T-helper 17 cell (primary cell): Measurements from ENCODE around the gene PKHD1. TPM values are rescaled to one million over a fixed set of nuclear protein-coding genes. Genes with fewer than 3 reads are reported as not detected.
"Not testable (repeated sequence)": the region's sequence is repeated elsewhere in the genome, so short reads cannot be mapped to it uniquely, and the experiment has no call there.

ENCODE experiments used
- ATAC-seq: fragments of 150-1000 bp; cut with Tn5 transposase; 2 replicates; pipeline ENCODE4 v1.10.0; 2021; ENCODE audit warnings: mild to moderate bottlenecking, moderate library complexity
- DNase-seq, 3 donors: peaks; one replicate each; pipeline versions ENCODE4 v3.0.0 to v3.0.0-alpha.2; 2020 to 2021
- H3K9me3 ChIP-seq: one replicate; pipeline ENCODE4 v1.7.0; 2013; ENCODE audit warnings: low read length, mild to moderate bottlenecking; ENCODE audit not compliant: control insufficient read depth, poor library complexity, severe bottlenecking
- H3K27ac Mint-ChIP-seq: one replicate; pipeline ENCODE4 v1.8.0; 2022; ENCODE audit warnings: mild to moderate bottlenecking, moderate library complexity, mixed read lengths
- H3K27me3 Mint-ChIP-seq: one replicate; pipeline ENCODE4 v1.8.0; 2022; ENCODE audit warnings: mixed read lengths
- H3K36me3 Mint-ChIP-seq: one replicate; pipeline ENCODE4 v1.8.0; 2022; ENCODE audit warnings: low read depth, mixed read lengths
- H3K4me1 Mint-ChIP-seq: one replicate; pipeline ENCODE4 v1.8.0; 2022; ENCODE audit warnings: mild to moderate bottlenecking, mixed read lengths
- H3K4me3 Mint-ChIP-seq: one replicate; pipeline ENCODE4 v1.8.0; 2022; ENCODE audit warnings: mild to moderate bottlenecking, moderate library complexity, mixed read lengths
- total RNA-seq, 4 donors: library from RNA in 2 of 4; stranded (reverse) in 2 of 4; gene quantifications; one replicate each; pipeline ENCODE4 v1.2.3 and lab custom pipeline; 2022 to 2026

The PKHD1 gene
- total RNA-seq, 2 donors from 2014 or later, result 0.02 TPM; not detected in 1

DNA sequence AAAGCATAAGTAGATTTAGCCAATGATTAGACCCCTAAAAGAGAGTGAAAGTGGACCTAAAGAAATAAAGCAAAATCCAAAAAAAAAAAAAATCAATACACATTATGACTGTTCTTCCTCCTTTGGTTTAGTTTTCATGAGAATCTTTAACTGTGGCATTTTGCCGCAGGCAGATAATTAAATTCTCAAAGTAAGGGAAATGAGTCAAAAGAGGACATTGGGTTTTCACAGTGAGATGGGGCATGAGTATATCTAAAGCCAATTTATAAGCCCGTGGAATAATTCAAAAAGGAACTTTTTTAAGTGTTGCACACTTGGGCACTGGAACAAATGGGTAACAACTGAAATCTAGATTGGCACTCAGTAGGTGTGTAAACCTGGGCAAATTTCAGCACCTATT, 230.3 kb downstream of the PKHD1 start:
- H3K9me3 ChIP-seq, result no peaks in the 10 kb centered on the region
- DNase-seq, result no peak
- Mint-ChIP-seq H3K4me3 (no peak overlapping the region), H3K27me3 (peaks cover 45% of the 10 kb centered on the region), H3K27ac (no peak overlapping the region), H3K36me3 (peaks cover 2% of the 10 kb centered on the region), H3K4me1 (peaks cover 5% of the 10 kb centered on the region)
- ATAC-seq, result no peak

- peaks cover 2% of the 10 kb centered on the region for H3K36me3 Mint-ChIP-seq
- H3K4me1 Mint-ChIP-seq, result peaks cover 5% of the 10 kb centered on the region
Observed at GRCh38 chr6:51856508-51856907, 230.9 kb downstream of the PKHD1 start.

GRCh38 chr6:51855310-51856082, 231.9 kb downstream of the PKHD1 start:
- H3K4me1 Mint-ChIP-seq, result peaks cover 5% of the 10 kb centered on the region
- ATAC-seq (no peak), DNase-seq (no peak)
- no peak overlapping the region for H3K4me3 Mint-ChIP-seq
- peaks cover 36% of the 10 kb centered on the region for H3K27me3 Mint-ChIP-seq
- H3K9me3 ChIP-seq, result no peaks in the 10 kb centered on the region
- peaks cover 2% of the 10 kb centered on the region for H3K36me3 Mint-ChIP-seq
- H3K27ac Mint-ChIP-seq, result no peak overlapping the region

More at GRCh38 chr6:51856508-51856907, 230.9 kb downstream of the PKHD1 start:
- ATAC-seq, result no peak
- peaks cover 39% of the 10 kb centered on the region for H3K27me3 Mint-ChIP-seq
- DNase-seq, result no peak
- H3K9me3 ChIP-seq, result no peaks in the 10 kb centered on the region
- H3K27ac Mint-ChIP-seq, result no peak overlapping the region
- no peak overlapping the region for H3K4me3 Mint-ChIP-seq

- Mint-ChIP-seq H3K4me1 (peaks cover 3% of the 10 kb centered on the region), H3K36me3 (peaks cover 2% of the 10 kb centered on the region), H3K4me3 (no peak overlapping the region), H3K27ac (no peak overlapping the region), H3K27me3 (peaks cover 36% of the 10 kb centered on the region)
- H3K9me3 ChIP-seq, result no peaks in the 10 kb centered on the region
- no peak for DNase-seq
- ATAC-seq, result no peak
Observed at GRCh38 chr6:51854876-51855275, 232.5 kb downstream of the PKHD1 start.

GRCh38 chr6:51854347-51854746, 233.1 kb downstream of the PKHD1 start:
- Mint-ChIP-seq H3K36me3 (peaks cover 2% of the 10 kb centered on the region), H3K4me1 (peaks cover 3% of the 10 kb centered on the region), H3K27me3 (peaks cover 36% of the 10 kb centered on the region), H3K4me3 (no peak overlapping the region), H3K27ac (no peak overlapping the region)
- DNase-seq, result no peak
- no peak for ATAC-seq
- no peaks in the 10 kb centered on the region for H3K9me3 ChIP-seq

- H3K4me3 Mint-ChIP-seq, H3K36me3 Mint-ChIP-seq, ATAC-seq, DNase-seq, H3K4me1 Mint-ChIP-seq, H3K27ac Mint-ChIP-seq, H3K9me3 ChIP-seq: not testable (repeated sequence)
- H3K27me3 Mint-ChIP-seq, result peaks cover 36% of the 10 kb centered on the region
Observed at GRCh38 chr6:51853109-51853508, 234.3 kb downstream of the PKHD1 start.

GRCh38 chr6:51846531-51846930, 240.9 kb downstream of the PKHD1 start:
- H3K27me3 Mint-ChIP-seq, result peaks cover 7% of the 10 kb centered on the region
- H3K27ac Mint-ChIP-seq, result peak overlapping the region; percentile 29
- DNase-seq, result no peak
- no peak for ATAC-seq
- H3K9me3 ChIP-seq, result no peaks in the 10 kb centered on the region
- H3K4me1 Mint-ChIP-seq, result no peaks in the 10 kb centered on the region
- no peaks in the 10 kb centered on the region for H3K36me3 Mint-ChIP-seq
- no peak overlapping the region for H3K4me3 Mint-ChIP-seq

GRCh38 chr6:51844336-51844735, 243.1 kb downstream of the PKHD1 start:
- no peaks in the 10 kb centered on the region for H3K9me3 ChIP-seq
- peaks cover 20% of the 10 kb centered on the region for H3K27me3 Mint-ChIP-seq
- no peaks in the 10 kb centered on the region for H3K4me1 Mint-ChIP-seq
- H3K27ac Mint-ChIP-seq, result no peak overlapping the region
- DNase-seq (no peak), ATAC-seq (no peak)
- H3K4me3 Mint-ChIP-seq, result no peak overlapping the region
- H3K36me3 Mint-ChIP-seq, result no peaks in the 10 kb centered on the region

DNA sequence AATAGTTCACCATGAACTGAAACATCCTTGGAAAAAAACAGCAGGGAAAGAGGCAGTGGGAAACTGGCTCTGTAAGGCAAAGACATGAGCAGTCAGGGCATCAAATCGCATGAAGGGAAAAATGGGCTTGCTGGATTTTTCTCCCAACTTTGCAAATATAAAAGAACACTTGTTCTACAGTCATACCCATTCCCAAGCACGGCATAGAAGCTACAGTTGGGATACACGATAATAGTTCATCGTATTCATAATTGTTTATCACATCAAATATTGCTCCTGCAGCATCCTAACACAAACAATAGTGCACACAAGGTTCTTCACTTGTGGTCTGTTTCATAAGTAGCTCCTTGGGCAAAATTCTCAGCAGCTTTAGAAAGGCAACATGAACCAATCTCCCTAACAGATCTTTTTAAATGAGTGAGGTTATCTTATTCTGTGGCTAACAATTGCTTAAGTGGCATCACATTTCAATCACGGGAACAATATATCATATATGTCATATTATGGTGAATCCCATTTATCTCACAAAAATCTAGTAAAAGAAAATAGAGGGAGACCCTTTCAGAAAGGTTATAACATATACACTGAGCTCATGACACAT, 243.9 kb downstream of the PKHD1 start:
- no peaks in the 10 kb centered on the region for H3K9me3 ChIP-seq
- DNase-seq (no peak), ATAC-seq (no peak)
- Mint-ChIP-seq H3K27me3 (peaks cover 21% of the 10 kb centered on the region), H3K4me1 (no peaks in the 10 kb centered on the region), H3K4me3 (no peak overlapping the region), H3K27ac (no peak overlapping the region), H3K36me3 (no peaks in the 10 kb centered on the region)

DNA sequence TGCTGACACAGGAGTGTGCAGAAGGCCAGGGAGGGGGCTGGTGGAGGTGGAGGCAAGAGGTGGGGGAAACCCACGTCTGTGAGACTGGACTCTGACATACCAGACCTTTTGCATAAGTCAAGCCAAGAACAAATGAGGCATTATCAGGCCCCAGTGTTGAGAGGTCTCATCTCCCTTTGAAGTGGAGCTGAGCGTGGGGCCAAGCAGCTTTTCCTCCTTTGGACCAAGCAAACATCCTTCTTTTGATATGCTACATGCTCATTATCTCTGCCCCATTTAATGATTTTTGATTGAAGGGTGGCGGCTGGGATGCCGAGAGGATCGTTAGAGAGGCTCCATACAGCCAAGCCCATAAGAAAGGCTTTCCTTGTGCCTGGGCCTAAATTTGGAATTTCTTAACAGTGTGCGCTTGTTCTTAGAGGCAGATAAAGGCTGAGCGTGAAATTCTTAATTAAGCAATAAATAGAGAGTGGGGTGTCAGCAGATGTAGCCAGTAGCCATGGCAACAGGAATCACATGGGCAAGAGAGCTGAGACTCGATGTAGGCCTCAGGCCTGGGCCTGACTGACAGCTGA, 244.5 kb downstream of the PKHD1 start:
- Mint-ChIP-seq H3K4me1 (no peaks in the 10 kb centered on the region), H3K27me3 (peaks cover 21% of the 10 kb centered on the region), H3K27ac (no peak overlapping the region), H3K36me3 (no peaks in the 10 kb centered on the region), H3K4me3 (no peak overlapping the region)
- ATAC-seq, result no peak
- H3K9me3 ChIP-seq, result no peaks in the 10 kb centered on the region
- no peak for DNase-seq

- ATAC-seq (no peak), DNase-seq (no peak)
- H3K27me3 Mint-ChIP-seq, result peaks cover 21% of the 10 kb centered on the region
- no peaks in the 10 kb centered on the region for H3K36me3 Mint-ChIP-seq
- H3K4me1 Mint-ChIP-seq, result no peaks in the 10 kb centered on the region
- no peak overlapping the region for H3K27ac Mint-ChIP-seq
- no peak overlapping the region for H3K4me3 Mint-ChIP-seq
- H3K9me3 ChIP-seq, result no peaks in the 10 kb centered on the region
Observed at GRCh38 chr6:51842061-51842803, 245.2 kb downstream of the PKHD1 start.

DNA sequence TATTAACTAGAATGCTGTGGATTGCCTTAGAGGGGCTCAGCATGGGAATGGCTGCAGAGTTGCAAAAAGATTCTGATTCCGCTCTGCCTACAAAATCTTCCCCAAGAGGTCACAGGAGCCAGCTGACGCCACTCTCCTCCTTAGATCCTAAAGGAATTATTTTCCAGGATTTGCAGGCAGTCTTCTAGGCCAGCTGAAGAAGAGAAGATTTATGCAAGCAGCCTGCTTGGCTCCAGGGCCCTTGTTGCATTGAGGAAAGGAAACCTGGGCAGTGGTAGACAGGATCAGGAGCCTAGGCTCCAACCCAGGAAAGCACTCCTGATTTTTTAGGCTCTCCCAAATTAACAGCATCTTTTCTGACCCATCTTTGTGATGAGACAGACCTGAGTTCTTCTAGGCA, 245.8 kb downstream of the PKHD1 start:
- Mint-ChIP-seq H3K4me1 (no peaks in the 10 kb centered on the region), H3K27ac (no peak overlapping the region), H3K36me3 (no peaks in the 10 kb centered on the region), H3K4me3 (no peak overlapping the region), H3K27me3 (peaks cover 21% of the 10 kb centered on the region)
- ATAC-seq (no peak), DNase-seq (no peak)
- no peaks in the 10 kb centered on the region for H3K9me3 ChIP-seq

DNA sequence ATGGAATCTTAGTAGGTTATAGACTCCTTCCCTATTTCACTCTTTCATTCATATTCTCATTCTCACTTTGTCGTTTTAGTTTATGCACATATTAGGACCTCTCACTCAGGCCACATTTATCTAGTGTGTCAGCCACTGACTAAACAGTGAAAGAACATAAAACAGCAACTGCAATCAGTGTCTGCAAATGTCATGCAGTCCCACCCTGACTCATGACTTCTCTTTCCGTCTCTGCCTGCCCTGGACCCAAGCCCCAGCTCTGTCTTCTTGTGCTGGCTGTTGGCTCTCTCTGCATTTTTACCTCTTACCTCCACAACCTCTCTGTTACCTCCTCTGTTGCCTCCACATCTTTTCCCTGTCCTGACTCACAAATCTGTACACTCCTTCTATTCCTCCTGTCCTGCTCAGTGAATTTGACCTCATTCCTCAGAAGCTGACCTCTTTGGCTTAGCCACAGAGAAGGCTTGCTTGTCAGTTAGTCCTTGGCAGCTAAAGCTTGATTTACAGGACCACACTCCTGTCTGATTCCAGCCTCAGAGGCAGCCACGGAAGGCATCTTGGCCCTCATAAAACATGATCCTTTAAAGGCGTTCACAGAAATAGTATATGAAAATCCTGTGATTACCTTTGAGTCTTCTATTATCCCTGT, 247.6 kb downstream of the PKHD1 start:
- Mint-ChIP-seq H3K4me3 (no peak overlapping the region), H3K27me3 (peaks cover 21% of the 10 kb centered on the region), H3K36me3 (no peaks in the 10 kb centered on the region), H3K27ac (no peak overlapping the region), H3K4me1 (no peaks in the 10 kb centered on the region)
- DNase-seq (no peak), ATAC-seq (no peak)
- no peaks in the 10 kb centered on the region for H3K9me3 ChIP-seq
